KMS-11 (cell line): Measurements from ENCODE around the gene CLIP2.
"Not testable (repeated sequence)": the region's sequence is repeated elsewhere in the genome, so short reads cannot be mapped to it uniquely, and the experiment has no call there.

ENCODE experiments used
- H2AFZ ChIP-seq: fragments of 200-600 bp; sonication (generic); 2 replicates; pipeline ENCODE4 v1.6.1; 2016; ENCODE audit warnings: antibody characterized with exemption, mixed run types, low read depth
- H3K27ac ChIP-seq: fragments of 200-600 bp; sonication (generic); 2 replicates; pipeline ENCODE4 v1.6.1; 2016; ENCODE audit warnings: mild to moderate bottlenecking, mixed run types
- H3K27me3 ChIP-seq: fragments of 200-600 bp; sonication (generic); 2 replicates; pipeline ENCODE4 v1.6.1; 2017; ENCODE audit warnings: mild to moderate bottlenecking, low read depth, mixed run types, moderate library complexity; ENCODE audit not compliant: insufficient read depth
- H3K36me3 ChIP-seq: fragments of 200-600 bp; sonication (generic); 2 replicates; pipeline ENCODE4 v1.6.1; 2017; ENCODE audit warnings: mild to moderate bottlenecking, mixed run types; ENCODE audit not compliant: insufficient read depth
- H3K4me1 ChIP-seq: fragments of 200-600 bp; sonication (generic); 2 replicates; pipeline ENCODE4 v1.6.1; 2016; ENCODE audit warnings: mild to moderate bottlenecking, low read depth, mixed run types; ENCODE audit not compliant: poor library complexity, severe bottlenecking
- H3K4me2 ChIP-seq: fragments of 200-600 bp; sonication (generic); 2 replicates; pipeline ENCODE4 v1.7.0; 2016; ENCODE audit warnings: mild to moderate bottlenecking, mixed run types
- H3K4me3 ChIP-seq: fragments of 200-600 bp; sonication (generic); IDR thresholded peaks from 2 replicates; pipeline ENCODE4 v1.6.1; 2017; ENCODE audit warnings: low read depth, low read length, mixed read lengths; ENCODE audit not compliant: insufficient read depth
- H3K79me2 ChIP-seq: fragments of 200-600 bp; sonication (generic); 2 replicates; pipeline ENCODE4 v1.6.1; 2016; ENCODE audit warnings: low read depth, mixed run types; ENCODE audit not compliant: insufficient read depth
- H3K9ac ChIP-seq: fragments of 200-600 bp; sonication (generic); 2 replicates; pipeline ENCODE4 v1.6.1; 2016; ENCODE audit warnings: mild to moderate bottlenecking, mixed run types
- H4K20me1 ChIP-seq: fragments of 200-600 bp; sonication (generic); 2 replicates; pipeline ENCODE4 v1.6.1; 2016; ENCODE audit warnings: mild to moderate bottlenecking, mixed run types; ENCODE audit not compliant: insufficient read depth
- TF ChIP-seq, protein P1 (sequence below): fragments of 200-600 bp; sonication (generic); conservative IDR thresholded peaks from 2 replicates; pipeline ENCODE4 v1.6.1; 2017; ENCODE audit warnings: low read depth, mild to moderate bottlenecking, antibody characterized with exemption, low read length, moderate library complexity, mixed read lengths

CLIP2 gene

DNA sequence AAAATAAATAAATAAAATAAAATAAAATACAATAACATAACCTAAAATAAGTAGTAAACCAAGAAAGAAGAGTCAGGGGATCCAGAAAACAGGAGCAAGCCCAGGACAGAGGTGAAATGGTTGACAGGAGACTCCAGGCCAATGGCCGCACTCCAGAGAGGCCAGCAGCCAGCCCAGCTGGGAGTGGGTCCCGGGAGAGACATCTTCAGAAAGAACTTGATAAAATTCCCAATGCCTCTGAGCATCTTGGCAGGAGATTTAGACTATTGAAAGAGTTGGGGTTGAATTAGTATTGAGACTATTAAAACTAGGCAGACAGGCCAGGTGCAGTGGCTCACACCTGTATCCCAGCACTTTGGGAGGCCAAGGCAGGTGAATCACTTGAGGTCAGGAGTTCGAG is 62.6 kb downstream of the CLIP2 start:
- Histone ChIP-seq H3K9ac (no peak overlapping the region), H4K20me1 (no peaks in the 10 kb centered on the region), H3K4me1 (no peaks in the 10 kb centered on the region), H3K79me2 (no peaks in the 10 kb centered on the region), H3K27me3 (no peaks in the 10 kb centered on the region; the same call in 1 of the 2 replicates), H2AFZ (no peak overlapping the region), H3K4me2 (no peak overlapping the region), H3K27ac (no peak overlapping the region), H3K36me3 (no peaks in the 10 kb centered on the region), H3K4me3 (no peak overlapping the region)
- TF ChIP-seq, protein P1, sequence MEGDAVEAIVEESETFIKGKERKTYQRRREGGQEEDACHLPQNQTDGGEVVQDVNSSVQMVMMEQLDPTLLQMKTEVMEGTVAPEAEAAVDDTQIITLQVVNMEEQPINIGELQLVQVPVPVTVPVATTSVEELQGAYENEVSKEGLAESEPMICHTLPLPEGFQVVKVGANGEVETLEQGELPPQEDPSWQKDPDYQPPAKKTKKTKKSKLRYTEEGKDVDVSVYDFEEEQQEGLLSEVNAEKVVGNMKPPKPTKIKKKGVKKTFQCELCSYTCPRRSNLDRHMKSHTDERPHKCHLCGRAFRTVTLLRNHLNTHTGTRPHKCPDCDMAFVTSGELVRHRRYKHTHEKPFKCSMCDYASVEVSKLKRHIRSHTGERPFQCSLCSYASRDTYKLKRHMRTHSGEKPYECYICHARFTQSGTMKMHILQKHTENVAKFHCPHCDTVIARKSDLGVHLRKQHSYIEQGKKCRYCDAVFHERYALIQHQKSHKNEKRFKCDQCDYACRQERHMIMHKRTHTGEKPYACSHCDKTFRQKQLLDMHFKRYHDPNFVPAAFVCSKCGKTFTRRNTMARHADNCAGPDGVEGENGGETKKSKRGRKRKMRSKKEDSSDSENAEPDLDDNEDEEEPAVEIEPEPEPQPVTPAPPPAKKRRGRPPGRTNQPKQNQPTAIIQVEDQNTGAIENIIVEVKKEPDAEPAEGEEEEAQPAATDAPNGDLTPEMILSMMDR = no peak

DNA sequence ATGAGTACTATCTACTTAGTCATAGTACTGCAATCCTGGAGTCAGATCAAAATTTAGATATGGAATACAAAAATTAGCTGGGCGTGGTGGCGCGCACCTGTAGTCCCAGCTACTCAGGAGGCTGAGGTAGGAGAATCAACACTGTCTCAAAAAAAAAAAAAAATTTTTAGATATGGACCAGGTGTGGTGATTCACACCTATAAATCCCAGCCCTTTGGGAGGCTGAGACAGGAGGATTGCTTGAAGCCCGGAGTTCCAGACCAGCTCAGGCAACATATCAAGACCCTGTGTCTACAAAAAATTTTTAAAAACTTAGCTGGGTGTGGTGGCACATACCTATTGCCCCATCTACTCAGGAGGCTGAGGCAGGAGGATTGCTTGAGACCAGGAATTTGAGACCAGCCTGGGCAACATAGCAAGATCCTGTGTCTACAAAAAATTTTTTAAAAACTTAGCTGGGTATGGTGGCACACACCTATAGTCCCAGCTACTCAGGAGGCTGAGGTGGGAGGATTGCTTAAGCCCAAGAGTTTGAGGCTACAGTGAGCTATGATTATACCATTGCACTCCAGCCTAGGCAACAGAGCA is 63.4 kb downstream of the CLIP2 start:
- H3K4me1 ChIP-seq, H3K79me2 ChIP-seq, H3K27me3 ChIP-seq, H3K27ac ChIP-seq, H3K36me3 ChIP-seq, H3K4me2 ChIP-seq, H2AFZ ChIP-seq, H3K4me3 ChIP-seq, H4K20me1 ChIP-seq, H3K9ac ChIP-seq: not testable (repeated sequence)

DNA sequence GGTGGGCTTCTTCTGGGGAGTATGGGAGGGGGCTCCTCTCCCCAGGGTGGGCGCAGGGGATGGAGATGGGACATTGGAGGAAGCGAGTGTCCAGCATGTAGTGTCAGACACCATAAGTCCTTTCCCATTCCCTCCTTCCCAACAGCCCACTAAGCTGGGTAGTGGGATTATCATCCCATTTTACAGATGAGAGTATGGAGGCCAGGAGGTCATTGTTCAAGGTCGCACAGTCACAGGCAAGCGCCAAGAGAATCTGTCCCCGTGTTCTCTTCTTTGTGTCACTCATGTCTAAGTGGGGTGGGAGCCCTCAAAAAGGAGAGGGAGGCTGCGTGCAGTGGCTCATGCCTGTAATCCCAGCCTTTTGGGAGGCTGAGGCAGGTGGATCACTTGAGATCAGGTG is 64.8 kb downstream of the CLIP2 start:
- no peak overlapping the region for H3K4me2 ChIP-seq
- no peak overlapping the region for H2AFZ ChIP-seq
- H3K36me3 ChIP-seq = no peaks in the 10 kb centered on the region
- no peak overlapping the region for H3K27ac ChIP-seq
- TF ChIP-seq, protein P1 = no peak
- no peak overlapping the region for H3K9ac ChIP-seq
- no peak overlapping the region for H3K4me3 ChIP-seq
- no peaks in the 10 kb centered on the region for H4K20me1 ChIP-seq
- no peaks in the 10 kb centered on the region for H3K79me2 ChIP-seq
- H3K27me3 ChIP-seq = no peaks in the 10 kb centered on the region; the same call in 1 of the 2 replicates
- H3K4me1 ChIP-seq = no peaks in the 10 kb centered on the region

DNA sequence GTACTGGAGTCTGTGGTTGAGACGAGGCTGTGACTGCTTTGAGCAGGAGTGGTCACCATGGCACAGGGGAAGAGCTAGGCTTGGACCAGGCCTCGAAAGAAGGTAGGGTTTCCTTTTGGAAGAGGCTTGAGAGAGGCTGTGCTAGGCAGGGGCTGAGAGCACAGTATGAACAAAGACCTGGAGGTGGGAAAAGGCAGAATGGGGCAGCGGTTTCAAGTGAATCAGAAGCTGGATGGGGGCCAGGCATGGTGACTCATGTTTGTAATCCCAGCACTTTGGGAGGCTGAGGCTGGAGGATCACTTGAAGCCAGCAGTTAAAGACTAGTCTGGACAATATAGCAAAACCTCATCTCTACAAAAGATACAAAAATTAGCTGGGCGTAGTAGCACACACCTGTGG is 65.9 kb downstream of the CLIP2 start:
- H3K27ac ChIP-seq = no peak overlapping the region
- H3K4me3 ChIP-seq = no peak overlapping the region

More for the DNA sequence above, 65.9 kb downstream of the CLIP2 start:
- Histone ChIP-seq H3K27me3 (no peaks in the 10 kb centered on the region; the same call in 1 of the 2 replicates), H3K36me3 (no peaks in the 10 kb centered on the region), H3K9ac (no peak overlapping the region), H3K79me2 (no peaks in the 10 kb centered on the region), H3K4me2 (no peak overlapping the region), H2AFZ (no peak overlapping the region), H4K20me1 (no peaks in the 10 kb centered on the region), H3K4me1 (no peaks in the 10 kb centered on the region)
- TF ChIP-seq, protein P1 = no peak
